GM19467 (cell line): ENCODE measurements around the gene THOP1.
"Not testable (repeated sequence)": the region's sequence is repeated elsewhere in the genome, so short reads cannot be mapped to it uniquely, and the experiment has no call there.

Experiments used
- ATAC-seq: cut with Tn5 transposase; IDR thresholded peaks from one replicate; pipeline ENCODE4 v1.9.1; 2021; ENCODE audit warnings: mild to moderate bottlenecking, moderate library complexity; ENCODE audit not compliant: unreplicated experiment

The THOP1 gene

GRCh38 chr19:2815191-2815614 lies 29.9 kb downstream of the THOP1 start:
- no peak for ATAC-seq

DNA sequence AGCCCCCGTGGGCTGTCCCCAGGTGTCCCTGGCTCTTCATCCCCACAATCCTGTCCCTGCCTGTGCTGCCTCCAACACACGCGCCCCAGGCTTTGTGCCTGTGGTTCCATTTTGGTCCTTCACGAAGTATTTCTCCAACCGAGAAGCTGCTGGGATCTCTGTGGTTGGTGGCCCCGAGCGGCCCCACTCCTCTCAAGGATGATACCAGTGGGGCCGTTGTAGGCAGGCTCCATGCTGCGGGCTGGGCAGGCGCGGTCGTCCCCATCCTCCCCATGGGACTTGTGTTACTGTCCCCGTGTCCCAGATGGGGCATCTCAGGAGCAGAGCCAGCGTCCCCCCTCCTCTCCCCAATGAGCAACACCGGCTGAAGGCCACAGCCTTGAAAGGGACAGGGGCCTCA lies 30.6 kb downstream of the THOP1 start:
- ATAC-seq: no peak

- no peak for ATAC-seq
These were observed 31.3 kb downstream of the THOP1 start for GRCh38 chr19:2816641-2817040.

DNA sequence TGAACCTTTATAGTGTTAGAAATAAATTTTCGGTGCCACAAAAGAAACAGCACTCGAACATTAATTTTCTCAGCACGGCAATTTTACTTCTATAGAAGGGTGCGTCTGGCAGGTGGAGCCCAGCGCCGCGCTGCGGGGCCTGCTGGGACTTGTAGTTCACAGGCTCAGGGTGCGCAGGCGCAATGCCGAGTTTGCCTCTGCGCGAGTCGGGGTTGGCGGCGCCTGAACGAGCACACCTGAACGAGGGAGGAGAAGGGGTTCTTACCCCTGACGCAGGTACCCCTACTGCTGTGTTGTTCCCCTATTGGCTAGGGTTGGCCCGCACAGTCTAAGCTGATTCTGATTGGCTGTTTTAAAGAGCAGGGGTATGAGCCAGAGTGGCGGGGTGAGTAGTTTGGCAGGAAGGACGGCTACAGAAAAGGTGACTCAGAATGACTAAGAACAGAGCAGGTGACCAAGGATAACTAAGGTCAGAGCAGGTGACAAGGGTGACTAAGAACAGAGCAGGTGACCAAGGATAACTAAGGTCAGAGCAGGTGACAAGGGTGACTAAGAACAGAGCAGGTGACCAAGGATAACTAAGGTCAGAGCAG lies 32.0 kb downstream of the THOP1 start:
- ATAC-seq: not testable (repeated sequence)

GRCh38 chr19:2819540-2820111 lies 34.3 kb downstream of the THOP1 start, which contains the start of gene ZNF554:
Gene ZNF554, plus strand, starts transcription at chr19:2819868. Its CDS starts 204 bp downstream, at chr19:2820072.
- peak; percentile 86 for ATAC-seq

DNA sequence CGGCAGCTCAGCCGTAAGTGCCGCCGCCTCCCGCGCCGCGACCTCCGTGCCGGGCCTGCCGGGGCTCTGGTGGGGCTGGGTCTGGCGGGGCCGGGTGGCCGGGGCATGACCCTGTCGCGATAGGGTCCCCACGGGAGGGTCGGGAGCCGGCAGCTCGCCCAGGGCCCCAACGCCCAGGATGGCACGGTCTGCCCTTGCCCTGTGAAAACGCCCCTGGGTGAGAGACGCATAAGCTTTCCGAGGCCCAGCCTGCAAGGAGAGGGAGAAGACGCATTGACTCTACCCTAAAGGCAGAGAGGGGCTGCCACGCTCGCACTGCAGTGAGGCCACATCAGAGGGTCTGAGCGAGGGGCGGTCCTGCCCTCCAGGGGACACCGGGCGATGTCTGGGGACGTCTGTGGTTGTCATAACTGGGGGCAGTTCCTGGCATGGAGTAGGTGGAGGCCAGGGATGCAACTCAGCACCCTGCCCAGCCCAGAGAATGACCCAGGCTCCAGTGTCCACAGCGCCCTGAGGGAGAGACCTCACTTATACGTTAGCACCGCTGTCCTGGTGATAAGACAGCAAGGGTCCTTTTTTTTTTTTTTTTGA lies 34.9 kb downstream of the THOP1 start:
- no peak for ATAC-seq

- no peak for ATAC-seq
These were observed 37.5 kb downstream of the THOP1 start for GRCh38 chr19:2822846-2823245.

GRCh38 chr19:2823646-2824045 lies 38.3 kb downstream of the THOP1 start:
- ATAC-seq: no peak

GRCh38 chr19:2824129-2824528 lies 38.8 kb downstream of the THOP1 start:
- no peak for ATAC-seq

DNA sequence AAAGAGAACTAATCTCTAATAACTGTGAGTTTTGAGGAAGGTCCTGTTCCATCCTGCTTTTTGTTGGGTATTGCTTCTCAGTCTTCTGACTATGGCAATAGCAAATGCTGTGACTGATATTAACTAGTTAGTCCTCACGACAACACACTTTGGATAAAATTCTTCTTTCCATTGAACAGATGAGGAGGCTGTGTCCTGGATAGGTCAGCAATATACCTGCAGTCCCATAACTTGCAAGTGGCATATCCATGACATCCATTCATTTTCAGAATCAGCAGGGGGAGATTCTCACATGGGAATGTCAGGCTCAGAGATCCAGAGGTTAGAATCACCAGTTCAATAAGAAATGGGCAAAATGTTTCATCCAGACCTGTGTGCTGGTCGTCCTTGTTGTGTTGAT lies 41.7 kb downstream of the THOP1 start:
- ATAC-seq: no peak

GRCh38 chr19:2827840-2828489 lies 42.7 kb downstream of the THOP1 start:
- no peak for ATAC-seq

DNA sequence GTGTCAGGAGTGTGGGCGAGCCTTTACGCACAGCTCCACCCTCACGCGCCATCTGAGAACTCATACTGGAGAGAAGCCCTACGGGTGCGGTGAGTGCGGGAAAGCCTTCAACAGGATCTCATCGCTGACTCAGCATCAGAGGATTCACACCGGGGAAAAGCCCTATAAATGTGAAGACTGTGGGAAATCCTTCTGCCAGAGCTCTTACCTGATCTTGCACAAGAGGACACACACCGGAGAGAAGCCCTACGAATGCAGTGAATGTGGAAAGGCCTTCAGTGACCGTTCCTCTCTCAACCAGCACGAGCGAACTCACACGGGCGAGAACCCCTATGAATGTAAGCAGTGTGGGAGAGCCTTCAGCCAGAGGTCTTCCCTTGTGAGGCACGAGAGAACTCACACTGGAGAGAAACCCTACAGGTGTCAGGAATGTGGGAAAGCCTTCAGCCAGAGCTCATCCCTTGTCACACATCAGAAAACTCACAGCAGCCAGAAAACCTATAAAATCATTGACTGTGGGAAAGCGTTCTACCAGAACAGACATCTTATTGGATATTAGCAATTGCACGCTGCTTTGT lies 49.1 kb downstream of the THOP1 start:
- no peak for ATAC-seq

- no peak for ATAC-seq
These were observed 52.1 kb downstream of the THOP1 start for GRCh38 chr19:2837430-2837829.

DNA sequence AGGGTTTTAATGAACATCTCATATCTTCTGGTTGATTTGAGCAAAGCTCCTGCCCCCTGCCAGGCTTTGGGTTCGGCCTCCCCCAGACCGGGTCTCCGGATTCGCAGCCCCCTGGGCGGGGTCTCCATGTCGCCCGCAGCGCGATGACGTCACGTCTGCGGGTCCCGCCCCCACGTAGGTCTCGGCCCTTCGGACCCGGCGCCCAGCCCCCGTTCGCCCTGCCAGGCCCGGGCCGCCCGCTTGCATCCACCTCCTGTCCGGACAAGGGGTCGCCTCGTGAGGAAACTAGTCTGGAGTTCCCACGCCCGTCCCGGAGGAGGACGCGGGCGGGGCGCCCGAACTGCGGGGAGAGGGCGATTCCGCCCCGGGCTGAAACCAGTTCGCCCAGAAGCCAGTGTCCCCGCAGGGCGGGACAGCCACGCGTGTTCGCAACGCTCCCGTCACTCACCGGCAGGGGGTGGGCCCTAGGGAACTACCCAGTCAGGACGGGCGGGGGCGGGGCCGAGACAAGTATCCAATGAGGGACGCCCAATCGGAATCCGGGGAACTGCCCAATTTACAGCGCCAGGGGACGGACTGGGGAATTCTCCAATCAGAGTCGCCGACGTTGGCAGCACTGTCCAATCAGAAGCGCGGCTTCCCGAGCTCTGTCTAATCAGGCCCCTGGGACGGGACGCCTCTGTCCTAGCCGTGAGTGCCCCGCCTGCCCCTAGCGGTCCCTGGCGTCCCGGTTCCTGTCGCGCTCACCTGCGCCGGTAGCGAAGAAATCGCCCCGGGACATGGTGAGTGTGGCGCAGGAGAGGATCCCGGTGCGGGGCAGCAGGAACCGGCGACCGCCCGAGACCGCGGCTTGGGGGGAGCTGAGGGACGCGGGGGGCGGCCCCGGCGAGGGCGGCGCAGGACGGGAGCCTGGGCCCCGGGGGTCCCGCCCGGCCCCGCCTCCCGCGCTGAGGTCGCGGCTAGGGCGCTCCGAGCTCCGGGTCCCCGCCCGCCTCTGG lies 55.8 kb downstream of the THOP1 start, which contains the start of gene ZNF555:
ZNF555 (plus strand) TSS at position 682 of the 998 bp plus-strand sequence; CDS start at position 780, 98 bp downstream.
- ATAC-seq: peak; percentile 93

DNA sequence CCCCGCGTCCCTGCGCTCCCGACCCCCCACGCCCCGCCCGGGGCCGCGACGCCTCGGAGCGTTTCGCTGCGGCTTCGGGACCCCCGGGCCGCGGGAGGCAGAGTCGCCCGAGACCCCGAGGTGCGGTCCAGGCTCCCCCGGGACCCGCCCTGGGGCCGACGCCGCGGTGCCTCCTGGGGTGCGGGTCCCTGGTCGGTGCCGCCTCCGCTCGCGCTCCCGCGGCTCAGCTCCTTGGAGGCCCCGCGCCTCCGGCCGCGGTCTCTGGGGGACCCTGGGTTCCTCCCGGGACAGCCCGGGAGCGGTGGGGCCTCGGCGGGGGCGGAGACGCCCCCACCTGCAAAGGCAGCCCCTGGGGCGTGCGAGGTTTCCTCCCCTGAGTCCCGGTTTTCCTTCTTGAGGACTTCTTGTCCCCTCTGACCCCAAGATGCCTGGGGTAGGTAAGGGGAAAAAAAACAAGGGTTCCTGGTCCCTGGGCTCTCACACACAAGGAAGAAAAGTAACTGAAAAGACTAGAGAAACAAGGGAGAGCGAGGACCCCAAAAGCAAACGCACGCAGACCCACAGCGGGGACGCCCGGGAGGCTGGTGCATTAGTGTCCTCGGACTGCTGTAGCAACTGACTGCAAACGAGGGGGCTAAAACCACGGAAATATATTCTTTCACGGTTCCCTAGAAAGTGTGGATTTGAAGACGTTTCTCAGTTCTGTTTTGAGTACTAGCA lies 56.7 kb downstream of the THOP1 start:
- ATAC-seq: no peak

GRCh38 chr19:2845107-2845506 lies 59.8 kb downstream of the THOP1 start:
- no peak for ATAC-seq

GRCh38 chr19:2846180-2846894 lies 61.0 kb downstream of the THOP1 start:
- ATAC-seq: no peak

GRCh38 chr19:2847507-2847906 lies 62.2 kb downstream of the THOP1 start:
- ATAC-seq: no peak

DNA sequence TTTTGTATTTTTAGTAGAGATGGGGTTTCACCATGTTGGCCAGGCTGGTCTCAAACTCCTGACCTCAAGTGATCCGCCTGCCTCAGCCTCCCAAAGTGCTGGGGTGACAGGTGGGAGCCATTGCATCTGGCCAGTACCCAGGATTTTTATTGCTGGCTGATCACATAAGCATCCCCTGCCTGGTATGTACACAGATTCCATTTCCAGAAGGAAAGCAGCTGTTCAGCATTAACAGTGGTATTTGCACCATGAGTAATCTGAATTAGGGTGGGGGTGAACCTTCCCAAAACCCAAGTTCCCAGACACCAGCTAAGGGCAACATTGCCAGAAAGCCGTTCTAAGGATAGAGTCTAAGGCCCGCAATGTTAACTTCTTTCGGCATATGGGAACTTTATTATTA lies 63.3 kb downstream of the THOP1 start:
- ATAC-seq: no peak
